RWPE1 (cell line): ENCODE results near the gene ITGA2.

ENCODE experiments used
- CTCF ChIA-PET: fragments of 350-600 bp; sonication (Branson Sonifier 250); formaldehyde crosslinking; extraction: SDS; loops from one replicate; lab custom pipeline; 2021; lab: Yijun Ruan, JAX
- POLR2A ChIA-PET: fragments of 400-600 bp; formaldehyde crosslinking; extraction: SDS; loops from one replicate; lab custom pipeline; 2020; ENCODE audit warnings: antibody characterized with exemption; ENCODE audit not compliant: low non-redundant PET; lab: Yijun Ruan, JAX
- DNase-seq: peaks from one replicate; pipeline ENCODE4 v3.0.0; 2012; ENCODE audit warnings: low spot score
- H3K27ac ChIP-seq: fragments of 450-650 bp; 2 replicates; pipeline ENCODE4 v1.5.1; 2017
- TF ChIP-seq, protein P1 (sequence below): fragments of 450-650 bp; conservative IDR thresholded peaks from 2 replicates; pipeline ENCODE4 v1.5.1; 2017; ENCODE audit warnings: low read depth, mild to moderate bottlenecking

Gene ITGA2

DNA sequence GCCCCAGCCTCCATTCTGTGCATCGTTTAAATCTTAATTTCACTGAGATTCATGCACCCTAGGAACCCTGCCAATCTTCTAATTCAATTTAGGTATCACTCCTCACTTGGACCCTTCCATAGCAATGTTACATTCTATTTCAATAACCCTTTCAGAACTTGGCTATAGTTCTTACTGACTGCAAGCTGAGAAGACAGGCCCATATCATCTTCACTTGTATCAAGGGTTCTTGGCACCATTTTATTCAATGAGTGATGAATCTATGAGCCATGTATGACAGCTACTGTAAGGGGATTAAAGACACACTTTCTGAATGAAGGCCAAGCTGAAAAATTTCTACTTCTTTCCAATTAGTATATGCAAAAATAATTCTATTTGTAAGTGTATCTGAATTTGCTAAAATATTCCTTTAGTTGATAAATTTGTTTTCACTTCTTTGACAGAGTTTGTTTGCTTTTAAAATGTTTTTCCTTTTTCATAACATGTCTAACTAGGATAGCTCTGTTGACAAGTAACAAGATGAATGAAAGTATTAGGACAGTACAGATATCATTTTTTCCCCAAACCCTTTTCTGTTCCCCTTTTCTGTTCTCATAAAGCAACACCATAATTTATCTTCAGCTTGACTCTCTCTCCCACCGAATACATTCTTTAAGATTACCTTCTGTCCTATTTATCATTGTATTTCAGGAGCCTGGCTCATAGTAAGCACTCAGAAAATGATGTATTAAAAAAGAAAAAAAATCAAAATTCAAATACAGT is 9.6 kb downstream of the ITGA2 start:
- POLR2A ChIA-PET = no interaction called here

DNA sequence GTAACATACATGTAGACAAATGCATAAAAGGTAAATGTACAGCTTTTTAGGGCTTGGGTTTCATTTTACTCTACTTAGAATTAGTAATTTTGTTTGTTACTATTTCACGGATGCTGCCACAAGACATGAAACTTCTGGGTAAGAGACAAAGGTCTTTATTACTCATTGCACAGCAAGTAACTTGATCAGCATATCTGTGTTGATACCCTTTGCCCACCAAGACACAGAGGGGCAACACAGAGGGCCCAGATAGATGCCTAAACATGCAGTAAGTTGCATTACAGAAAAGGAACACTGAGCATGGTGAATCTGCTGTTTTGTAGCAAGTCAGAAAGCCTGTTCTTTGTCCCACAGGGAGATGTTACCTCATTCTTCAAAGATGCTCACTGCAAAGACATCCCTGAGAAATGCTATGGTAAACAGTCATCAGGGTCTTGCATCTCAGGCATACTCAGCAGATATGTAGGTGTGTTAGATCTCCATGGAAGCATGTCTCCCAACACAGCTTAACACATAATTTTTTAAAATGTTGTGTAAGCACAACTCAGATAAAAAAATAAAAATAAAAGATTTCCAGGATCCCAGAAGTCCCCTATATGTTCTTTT is 10.3 kb downstream of the ITGA2 start:
- no peak overlapping the region for H3K27ac ChIP-seq
- TF ChIP-seq, protein P1, sequence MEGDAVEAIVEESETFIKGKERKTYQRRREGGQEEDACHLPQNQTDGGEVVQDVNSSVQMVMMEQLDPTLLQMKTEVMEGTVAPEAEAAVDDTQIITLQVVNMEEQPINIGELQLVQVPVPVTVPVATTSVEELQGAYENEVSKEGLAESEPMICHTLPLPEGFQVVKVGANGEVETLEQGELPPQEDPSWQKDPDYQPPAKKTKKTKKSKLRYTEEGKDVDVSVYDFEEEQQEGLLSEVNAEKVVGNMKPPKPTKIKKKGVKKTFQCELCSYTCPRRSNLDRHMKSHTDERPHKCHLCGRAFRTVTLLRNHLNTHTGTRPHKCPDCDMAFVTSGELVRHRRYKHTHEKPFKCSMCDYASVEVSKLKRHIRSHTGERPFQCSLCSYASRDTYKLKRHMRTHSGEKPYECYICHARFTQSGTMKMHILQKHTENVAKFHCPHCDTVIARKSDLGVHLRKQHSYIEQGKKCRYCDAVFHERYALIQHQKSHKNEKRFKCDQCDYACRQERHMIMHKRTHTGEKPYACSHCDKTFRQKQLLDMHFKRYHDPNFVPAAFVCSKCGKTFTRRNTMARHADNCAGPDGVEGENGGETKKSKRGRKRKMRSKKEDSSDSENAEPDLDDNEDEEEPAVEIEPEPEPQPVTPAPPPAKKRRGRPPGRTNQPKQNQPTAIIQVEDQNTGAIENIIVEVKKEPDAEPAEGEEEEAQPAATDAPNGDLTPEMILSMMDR = no peak
- POLR2A ChIA-PET = no interaction called here
- no peak for DNase-seq
- CTCF ChIA-PET = interaction anchor here (0.6 to 1.5 kb wide), 2 partner anchors 10 to 216 kb away, joined by 3 to 9 read pairs; partner anchors contain the start of gene ITGA2

More for the DNA sequence above, 9.6 kb downstream of the ITGA2 start:
- TF ChIP-seq, protein P1 = no peak
- no peak for DNase-seq
- CTCF ChIA-PET = interaction anchor here (0.6 to 1.5 kb wide), 4 partner anchors 8 to 215 kb away, joined by 3 to 9 read pairs (median 3); partner anchors contain the start of gene ITGA2
- H3K27ac ChIP-seq = no peak overlapping the region

DNA sequence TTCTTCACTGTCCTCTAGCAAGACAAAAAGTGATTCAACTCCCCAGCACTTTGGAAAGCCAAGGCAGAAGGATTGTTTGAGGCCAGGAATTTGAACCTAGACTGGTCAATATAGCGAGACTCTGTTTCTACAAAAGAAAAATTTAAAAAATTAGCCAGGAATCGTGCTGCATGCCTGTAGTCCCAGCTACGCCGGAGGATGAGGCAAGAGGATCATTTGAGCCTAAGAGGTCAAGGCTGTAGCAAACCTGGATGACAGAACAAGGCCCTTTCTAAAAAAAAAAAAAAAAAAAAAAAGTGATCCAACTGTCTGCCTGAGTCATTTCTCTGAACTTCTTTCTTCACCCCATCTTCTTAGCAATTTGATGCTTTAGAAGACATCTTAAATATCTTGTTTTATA is 12.4 kb downstream of the ITGA2 start:
- CTCF ChIA-PET = interaction anchor here (0.9 kb wide), 1 partner anchor 290 kb away, joined by 4 read pairs; no protein-coding TSS in a partner anchor
- TF ChIP-seq, protein P1 = no peak
- POLR2A ChIA-PET = no interaction called here
- no peak for DNase-seq
- no peak overlapping the region for H3K27ac ChIP-seq

DNA sequence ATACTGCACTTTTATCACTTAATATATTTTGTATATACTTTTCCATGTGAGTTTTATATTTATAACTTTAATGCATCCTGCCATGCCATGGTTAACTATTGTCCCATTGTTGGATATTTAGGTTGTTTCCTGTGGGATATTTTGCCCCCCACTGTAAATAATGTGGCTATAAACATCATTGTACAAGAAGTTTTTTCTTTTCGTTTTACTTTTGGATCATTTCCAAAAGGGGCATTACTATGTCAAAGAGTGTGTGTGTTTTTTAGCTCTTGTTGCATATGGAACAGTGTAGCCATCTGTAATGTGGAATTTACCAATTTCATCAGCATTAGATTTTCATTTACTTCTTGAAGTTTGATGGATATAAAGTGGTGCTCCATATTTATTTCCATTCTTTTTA is 13.3 kb downstream of the ITGA2 start:
- no peak overlapping the region for H3K27ac ChIP-seq
- DNase-seq = no peak
- CTCF ChIA-PET = no interaction called here
- POLR2A ChIA-PET = no interaction called here
- TF ChIP-seq, protein P1 = no peak

DNA sequence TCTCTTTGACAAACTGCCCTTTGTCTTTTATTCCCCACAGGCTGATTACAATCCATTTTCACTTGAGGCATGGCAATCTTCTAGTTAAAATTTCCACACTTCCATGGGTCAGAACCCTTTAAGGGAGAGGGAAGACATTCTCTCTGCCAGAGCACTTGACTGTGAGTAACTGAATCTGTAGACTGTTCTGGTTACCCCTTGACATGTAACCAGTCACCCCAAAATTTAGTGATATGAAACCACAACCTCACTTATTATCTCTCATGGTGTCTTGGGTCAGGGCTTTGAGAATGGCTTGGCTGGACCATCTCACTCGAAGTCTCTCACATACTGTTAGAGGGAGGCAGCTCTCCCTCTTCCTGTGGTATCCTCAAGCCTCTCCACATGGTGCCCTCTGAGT is 14.0 kb downstream of the ITGA2 start:
- ChIA-PET CTCF (no interaction called here), POLR2A (no interaction called here)
- TF ChIP-seq, protein P1 = no peak
- no peak for DNase-seq
- no peak overlapping the region for H3K27ac ChIP-seq
